ENCODE results near the gene DNAJB12.
A peak's percentile ranks its signal among the peaks of the same experiment; 100 is the strongest.
"Not testable (repeated sequence)": the region's sequence is repeated elsewhere in the genome, so short reads cannot be mapped to it uniquely, and the experiment has no call there.

DNAJB12 gene

DNA sequence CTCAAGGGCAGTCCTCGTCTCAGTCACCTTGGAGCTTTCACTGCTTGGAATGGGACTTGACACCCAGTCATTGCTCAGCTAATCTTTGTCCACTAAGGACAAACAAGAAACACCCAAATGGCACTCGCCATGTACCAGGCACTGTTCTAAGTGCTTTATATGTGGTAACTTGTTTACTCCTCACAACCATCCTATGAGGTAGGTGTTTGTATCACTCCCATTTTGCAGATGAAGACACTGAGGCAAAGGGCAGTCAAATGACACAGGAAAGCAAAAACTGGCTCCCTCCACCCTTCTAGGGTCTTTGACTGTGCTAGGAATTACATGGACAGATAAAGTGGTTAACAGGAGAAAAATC is 24.7 kb downstream of the DNAJB12 start:
- no peak for DNase-seq

- DNase-seq: no peak
Measured at GRCh38 chr10:72329290-72330068, 25.2 kb downstream of the DNAJB12 start.

DNA sequence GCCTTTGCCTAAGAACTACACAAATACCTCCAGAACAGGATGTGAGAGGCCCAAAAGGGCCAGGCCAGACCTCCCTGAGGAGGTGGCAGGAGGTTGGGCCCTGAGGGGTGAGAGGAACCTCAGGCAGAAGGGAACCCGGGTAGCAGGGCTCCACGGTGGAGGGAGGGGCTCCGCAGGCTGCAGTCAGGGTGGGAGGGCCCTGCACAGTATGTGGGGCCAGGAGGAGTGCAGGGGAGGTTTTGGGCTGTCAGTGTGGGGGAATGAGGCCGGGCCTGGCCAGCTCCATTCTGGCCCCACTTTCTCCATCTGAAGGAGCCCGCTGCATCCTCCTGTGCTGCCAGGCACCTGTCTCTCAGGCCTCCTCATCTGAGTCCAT is 25.9 kb downstream of the DNAJB12 start:
- DNase-seq: no peak

- DNase-seq: no peak
Measured at GRCh38 chr10:72328045-72328828, 26.5 kb downstream of the DNAJB12 start.

GRCh38 chr10:72326665-72327603 is 27.8 kb downstream of the DNAJB12 start:
- not testable (repeated sequence) for DNase-seq

GRCh38 chr10:72325243-72326175 is 29.2 kb downstream of the DNAJB12 start:
- DNase-seq: not testable (repeated sequence)

DNA sequence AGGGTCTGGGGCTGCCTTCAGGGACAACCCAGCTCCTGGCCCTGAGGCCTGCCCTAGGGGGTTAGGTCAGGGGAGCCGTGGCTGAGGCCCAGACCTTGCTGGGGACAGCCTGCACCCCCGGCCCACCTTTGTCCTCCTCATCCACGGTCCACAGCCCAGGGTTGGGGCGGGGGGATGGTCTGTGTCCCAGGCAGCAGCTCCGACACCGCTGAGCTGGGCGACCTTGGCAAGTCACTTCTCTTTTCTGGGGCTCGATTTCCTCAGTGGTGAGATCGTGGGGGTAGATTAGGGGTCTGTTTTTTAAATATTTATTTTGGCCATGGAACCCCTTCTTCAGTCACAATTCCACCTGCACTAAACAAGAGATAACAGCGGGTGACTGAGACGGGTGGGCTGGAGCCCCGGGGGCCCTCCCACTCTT is 30.9 kb downstream of the DNAJB12 start:
- no peak for DNase-seq

DNA sequence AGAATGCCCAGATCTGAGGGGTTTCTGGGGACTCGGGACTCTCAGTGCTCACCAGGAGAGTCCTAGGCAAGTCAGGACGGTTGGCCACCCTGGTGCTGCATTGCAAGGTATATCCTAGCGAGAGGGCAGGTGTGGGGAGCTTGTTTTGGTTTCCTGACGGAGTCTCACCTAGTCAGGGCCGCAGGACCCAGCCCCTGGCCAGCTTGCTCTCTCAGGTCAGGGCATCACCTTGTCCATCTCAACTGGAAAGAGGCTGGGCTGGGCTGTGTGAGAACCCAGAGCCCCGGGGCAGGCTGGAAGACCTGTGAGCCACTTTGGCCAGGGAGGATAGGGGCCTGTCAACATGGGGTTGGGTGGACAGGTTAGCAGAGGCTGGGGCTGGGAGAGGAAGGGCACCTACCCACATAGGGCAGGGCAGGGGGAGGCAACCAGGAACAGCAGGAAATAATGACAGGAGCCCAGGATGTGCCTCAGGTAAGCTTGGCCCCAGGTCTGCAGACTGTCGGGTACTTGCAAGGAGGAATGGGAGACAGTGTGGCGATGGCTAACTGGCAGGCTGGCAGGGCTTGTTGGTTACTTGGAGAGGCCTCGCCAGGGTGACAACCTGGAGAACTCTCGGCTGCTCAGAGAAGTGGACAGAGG is 31.5 kb downstream of the DNAJB12 start:
- no peak for DNase-seq

GRCh38 chr10:72322280-72323058 is 32.2 kb downstream of the DNAJB12 start:
- no peak for DNase-seq

GRCh38 chr10:72322030-72322279 is 32.8 kb downstream of the DNAJB12 start:
- DNase-seq: no peak

GRCh38 chr10:72321248-72322029 is 33.3 kb downstream of the DNAJB12 start:
- no peak for DNase-seq

- DNase-seq: peak; percentile 93
Measured at GRCh38 chr10:72320676-72321247, 34.0 kb downstream of the DNAJB12 start.

DNA sequence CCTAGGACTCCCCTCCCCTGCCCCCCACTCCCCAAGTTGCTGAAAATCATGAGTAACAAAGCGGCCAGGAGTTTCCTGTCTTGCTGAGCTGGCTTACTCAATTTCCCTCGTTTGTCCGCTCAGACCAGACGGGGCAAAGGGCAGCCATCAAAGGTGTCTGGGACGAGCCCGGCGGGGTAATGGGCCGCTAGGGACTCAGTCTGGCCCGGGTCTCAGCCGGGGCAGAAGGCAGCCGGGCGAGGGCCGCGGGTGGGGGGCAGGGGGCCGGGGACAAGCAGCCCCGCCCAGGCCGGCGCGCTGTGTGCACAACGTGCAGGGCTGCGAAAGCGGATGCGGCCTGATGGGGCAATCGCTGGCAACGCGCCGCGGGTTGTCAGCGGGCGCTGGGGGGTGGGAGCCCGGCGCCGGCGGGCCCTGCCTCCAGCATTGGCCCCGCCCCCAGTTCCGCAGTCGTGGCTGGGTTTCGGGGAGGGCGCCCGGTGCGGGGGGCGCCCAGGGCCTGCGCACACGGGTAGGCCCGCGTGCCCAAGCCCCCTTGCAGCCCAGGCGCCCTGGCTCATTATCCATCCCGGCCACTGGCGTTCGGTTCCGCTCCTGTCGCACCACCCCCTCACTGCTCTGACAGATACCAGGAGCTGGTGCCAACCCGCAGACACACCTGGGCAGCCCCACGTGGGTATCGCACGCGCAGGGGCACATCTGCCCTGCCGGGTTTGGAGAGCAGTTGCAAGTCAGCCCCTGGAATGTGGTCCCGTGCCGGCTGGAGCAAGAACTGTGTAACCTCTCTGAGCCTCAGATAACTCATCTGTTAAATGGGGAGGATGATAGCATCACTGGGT is 35.1 kb downstream of the DNAJB12 start:
- peak; percentile 45 for DNase-seq

GRCh38 chr10:72318418-72319262 is 36.1 kb downstream of the DNAJB12 start:
- DNase-seq: no peak

DNA sequence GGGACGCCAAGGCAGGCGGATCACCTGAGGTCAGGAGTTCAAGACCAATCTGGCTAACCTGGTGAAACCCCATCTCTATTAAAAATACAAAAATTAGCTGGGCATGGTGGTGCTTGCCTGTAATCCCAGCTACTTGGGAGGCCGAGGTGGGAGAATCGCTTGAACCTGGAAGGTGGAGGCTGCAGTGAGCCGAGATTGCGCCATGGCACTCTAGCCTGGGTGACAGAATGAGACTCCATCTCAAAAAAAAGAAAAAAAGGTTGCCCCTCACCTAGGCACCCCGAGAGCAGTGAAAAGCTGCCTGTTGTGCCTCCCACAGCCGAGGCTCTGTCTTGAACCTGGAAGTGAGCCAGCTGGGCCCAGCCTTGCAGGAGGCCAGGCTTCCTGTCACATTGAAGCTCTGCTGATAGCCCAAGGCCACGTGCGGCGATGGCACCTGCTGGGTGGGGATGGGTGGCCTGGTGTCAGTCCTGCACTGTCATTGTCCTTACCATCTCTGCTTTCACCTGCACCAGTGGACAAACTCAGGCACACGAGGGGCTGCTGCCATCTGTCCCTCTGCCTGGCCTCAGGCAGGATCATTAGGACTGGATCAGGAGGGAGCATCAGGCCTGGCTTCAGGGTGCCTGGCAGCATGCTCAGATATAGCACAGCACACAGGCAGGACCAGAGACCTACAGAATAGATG is 37.8 kb downstream of the DNAJB12 start:
- DNase-seq: no peak

GRCh38 chr10:72316386-72316700 is 38.4 kb downstream of the DNAJB12 start:
- no peak for DNase-seq

DNA sequence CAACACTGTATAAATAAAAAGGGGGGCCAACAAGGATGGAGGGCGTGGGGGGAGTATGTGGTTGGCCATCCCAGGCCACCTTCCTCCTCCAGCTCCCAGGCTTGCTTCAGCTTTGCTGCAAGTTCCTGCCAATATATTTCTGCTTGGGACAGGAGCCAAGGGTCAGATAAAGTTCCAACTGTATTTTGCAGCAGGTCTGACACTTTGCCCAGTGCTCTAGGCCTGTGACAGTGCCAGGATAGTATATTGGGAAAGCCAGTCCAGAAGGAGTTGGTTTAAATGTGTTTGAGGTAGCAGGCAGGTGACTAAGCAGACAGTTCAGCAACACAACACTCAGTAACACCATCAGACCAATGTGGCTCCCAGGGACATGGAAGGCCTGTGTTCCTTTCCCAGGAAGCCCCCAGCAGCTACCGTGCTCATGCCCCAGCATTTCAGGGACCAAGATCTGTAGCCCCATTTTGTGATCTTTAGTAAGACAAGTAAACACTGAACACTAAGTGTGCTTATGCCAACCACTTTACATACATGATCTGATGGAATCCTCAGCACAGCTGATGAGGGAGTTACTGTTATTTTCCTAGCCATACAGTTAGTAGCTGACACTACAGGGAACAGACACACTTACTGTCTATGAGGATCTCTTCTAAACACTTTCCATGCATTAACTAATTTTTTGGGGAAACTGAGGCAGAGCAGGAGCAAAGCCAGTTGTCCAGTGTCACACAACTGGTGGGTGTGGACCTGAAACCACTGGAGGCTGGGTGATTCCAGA is 38.9 kb downstream of the DNAJB12 start:
- DNase-seq: no peak

Measured in NCI-H1694 treated with DMSO at 0.1 percent for 48 hours (cell line).